ENCODE results near the gene TNNC2.
"Not testable (repeated sequence)": the region's sequence is repeated elsewhere in the genome, so short reads cannot be mapped to it uniquely, and the experiment has no call there.

TNNC2 gene

GRCh38 chr20:45818239-45818638, 8.9 kb downstream of the TNNC2 start:
- DNase-seq, result no peak

- no peak for DNase-seq
Observed at GRCh38 chr20:45817376-45818194, 9.5 kb downstream of the TNNC2 start.

GRCh38 chr20:45816951-45817350, 10.2 kb downstream of the TNNC2 start:
- DNase-seq, result no peak

- DNase-seq, result no peak
Observed at GRCh38 chr20:45814314-45814713, 12.8 kb downstream of the TNNC2 start.

GRCh38 chr20:45813489-45813888, 13.6 kb downstream of the TNNC2 start:
- no peak for DNase-seq

GRCh38 chr20:45813006-45813340, 14.1 kb downstream of the TNNC2 start:
- DNase-seq, result no peak

GRCh38 chr20:45812157-45813005, 14.7 kb downstream of the TNNC2 start, which contains the start of gene UBE2C:
UBE2C (plus strand) TSS chr20:45812644; CDS start chr20:45812696, 52 bp downstream.
- peak; percentile 98 to 99 for DNase-seq

GRCh38 chr20:45810191-45810970, 16.7 kb downstream of the TNNC2 start:
- no peak for DNase-seq

- DNase-seq, result no peak
Observed at GRCh38 chr20:45801851-45802250, 25.3 kb downstream of the TNNC2 start.

GRCh38 chr20:45798935-45799642, 28.0 kb downstream of the TNNC2 start:
- peak in 1 of 2 donors; percentile 83 for DNase-seq

- not testable (repeated sequence) for DNase-seq
Observed at GRCh38 chr20:45797955-45798354, 29.2 kb downstream of the TNNC2 start.

GRCh38 chr20:45797510-45797909, 29.6 kb downstream of the TNNC2 start:
- DNase-seq, result not testable (repeated sequence)

- DNase-seq, result no peak
Observed at GRCh38 chr20:45796337-45797065, 30.6 kb downstream of the TNNC2 start.

GRCh38 chr20:45792317-45793118, 34.6 kb downstream of the TNNC2 start:
- DNase-seq, result peak; percentile 66 to 74

- peak in 1 of 2 donors; percentile 36 for DNase-seq
Observed at GRCh38 chr20:45788351-45788750, 38.8 kb downstream of the TNNC2 start.

- DNase-seq, result no peak
Observed at GRCh38 chr20:45783656-45784294, 43.3 kb downstream of the TNNC2 start.

GRCh38 chr20:45782890-45783289, 44.2 kb downstream of the TNNC2 start:
- DNase-seq, result no peak

GRCh38 chr20:45781391-45781931, 45.7 kb downstream of the TNNC2 start:
- no peak for DNase-seq

- DNase-seq, result no peak
Observed at GRCh38 chr20:45780159-45780558, 47.0 kb downstream of the TNNC2 start.
